Mucosa of descending colon (tissue), 3 donors: ENCODE results near the gene DUX4. TPM values are rescaled to one million over a fixed set of nuclear protein-coding genes. Genes with fewer than 3 reads are reported as not detected.
"Not testable (repeated sequence)": the region's sequence is repeated elsewhere in the genome, so short reads cannot be mapped to it uniquely, and the experiment has no call there.

Experiments
- ATAC-seq: fragments of 200-7000 bp; cut with Tn5 transposase; one replicate; pipeline ENCODE4 v1.9.1; 2020; ENCODE audit warnings: mild to moderate bottlenecking, moderate library complexity
- DNase-seq, 3 donors: peaks; one replicate each; pipeline ENCODE4 v3.0.0-alpha.2; 2020
- H3K36me3 ChIP-seq: fragments of 200-600 bp; one replicate; pipeline ENCODE4 v1.8.0; 2021; ENCODE audit warnings: low read depth, mild to moderate bottlenecking
- H3K4me1 ChIP-seq: fragments of 200-600 bp; one replicate; pipeline ENCODE4 v1.8.0; 2021; ENCODE audit warnings: low read depth, mild to moderate bottlenecking
- H3K4me3 ChIP-seq: fragments of 200-600 bp; one replicate; pipeline ENCODE4 v1.8.0; 2021; ENCODE audit warnings: mild to moderate bottlenecking
- H3K9me3 ChIP-seq: fragments of 200-600 bp; one replicate; pipeline ENCODE4 v1.8.0; 2021; ENCODE audit warnings: mild to moderate bottlenecking
- intact Hi-C, 2 donors: fragments of 100-400 bp; cut with DNase I in 1 of 2; cut with micrococcal nuclease in 1 of 2; formaldehyde crosslinking; loops; one replicate each; pipeline versions ENCODE4 v1.11.0 to v1.11.1; 2022; cut with DNase I, micrococcal nuclease
- long read RNA-seq, 2 donors: library from polyadenylated mRNA; unstranded; transcript quantifications; one replicate each; pipeline ENCODE4 v2.0.0, GENCODE V29; 2019 to 2021
- total RNA-seq, 3 donors: library from RNA; stranded (reverse); fragmentation: NEBNext Ultra II Directional in 2 of 3; extraction: Animal tissue kit (Norgen Biotek cat#: 25700) in 2 of 3; gene quantifications; one replicate each; pipeline versions ENCODE4 v1.2.1 to v1.2.4, GENCODE V29; 2021 to 2023
- donor health status: DM: no; HTN: no; CAD: no; lungs with moderate emphysema.
- donor health status: DM: no; HTN: no; CAD: no.
- donor health status: DM: no; HTN: yes; CAD: no.

Gene DUX4
- not detected for total RNA-seq
- long read RNA-seq, donor 1, result 0 reads
- long read RNA-seq, donor 2, result 0 reads

DNA sequence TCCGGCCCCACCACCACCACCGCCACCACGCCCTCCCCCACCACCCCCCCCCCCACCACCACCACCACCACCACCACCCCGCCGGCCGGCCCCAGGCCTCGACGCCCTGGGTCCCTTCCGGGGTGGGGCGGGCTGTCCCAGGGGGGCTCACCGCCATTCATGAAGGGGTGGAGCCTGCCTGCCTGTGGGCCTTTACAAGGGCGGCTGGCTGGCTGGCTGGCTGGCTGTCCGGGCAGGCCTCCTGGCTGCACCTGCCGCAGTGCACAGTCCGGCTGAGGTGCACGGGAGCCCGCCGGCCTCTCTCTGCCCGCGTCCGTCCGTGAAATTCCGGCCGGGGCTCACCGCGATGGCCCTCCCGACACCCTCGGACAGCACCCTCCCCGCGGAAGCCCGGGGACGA, at the start of gene DUX4:
DUX4 (plus strand) TSS at position 347 of the 400 bp plus-strand sequence; CDS start at position 347, 0 bp downstream.
- H3K4me3 ChIP-seq, H3K9me3 ChIP-seq, intact Hi-C loops, H3K4me1 ChIP-seq, ATAC-seq, H3K36me3 ChIP-seq: not testable (repeated sequence)
- DNase-seq, result peak in 1 of 3 donors; percentile 57

DNA sequence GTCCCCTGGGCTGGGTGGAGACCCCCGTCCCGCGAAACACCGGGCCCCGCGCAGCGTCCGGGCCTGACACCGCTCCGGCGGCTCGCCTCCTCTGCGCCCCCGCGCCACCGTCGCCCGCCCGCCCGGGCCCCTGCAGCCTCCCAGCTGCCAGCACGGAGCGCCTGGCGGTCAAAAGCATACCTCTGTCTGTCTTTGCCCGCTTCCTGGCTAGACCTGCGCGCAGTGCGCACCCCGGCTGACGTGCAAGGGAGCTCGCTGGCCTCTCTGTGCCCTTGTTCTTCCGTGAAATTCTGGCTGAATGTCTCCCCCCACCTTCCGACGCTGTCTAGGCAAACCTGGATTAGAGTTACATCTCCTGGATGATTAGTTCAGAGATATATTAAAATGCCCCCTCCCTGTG, 1.9 kb downstream of the DUX4 start:
- H3K4me1 ChIP-seq, H3K4me3 ChIP-seq, ATAC-seq, H3K9me3 ChIP-seq, H3K36me3 ChIP-seq, intact Hi-C loops, DNase-seq: not testable (repeated sequence)

DNA sequence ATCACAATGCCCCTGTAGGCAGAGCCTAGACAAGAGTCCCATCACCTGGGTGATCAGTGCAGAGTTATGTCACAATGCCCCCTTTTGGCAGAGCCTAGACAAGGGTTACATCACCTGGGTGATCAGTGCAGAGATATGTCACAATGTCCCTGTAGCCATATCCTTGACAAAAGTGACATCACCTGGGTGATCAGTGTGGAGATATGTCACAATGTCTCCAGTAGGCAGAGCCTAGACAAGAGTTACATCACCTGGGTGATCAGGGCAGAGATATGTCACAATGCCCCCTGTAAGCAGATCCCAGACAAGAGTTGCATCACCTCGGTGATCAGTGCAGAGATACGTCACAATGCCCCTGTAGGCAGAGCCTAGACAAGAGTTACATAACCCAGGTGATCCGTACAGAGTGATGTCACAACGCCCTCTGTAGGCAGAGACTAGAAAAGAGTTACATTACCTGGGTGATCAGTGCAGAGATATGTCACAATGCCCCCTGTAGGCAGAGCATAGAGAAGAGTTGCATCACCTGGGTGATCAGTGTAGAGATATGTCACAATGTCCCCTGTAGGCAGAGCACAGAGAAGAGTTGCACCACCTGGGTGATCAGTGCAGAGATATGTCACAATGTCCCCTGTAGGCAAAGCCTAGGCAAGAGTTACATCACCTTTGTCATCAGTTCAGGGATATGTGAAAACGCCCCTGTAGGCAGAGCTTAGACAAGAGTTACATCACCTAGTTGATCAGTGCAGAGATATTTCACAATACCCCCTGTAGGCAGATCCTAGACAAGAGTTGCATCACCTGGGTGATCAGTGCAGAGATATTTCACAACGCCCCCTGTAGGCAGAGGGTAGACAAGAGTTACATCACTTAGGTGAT, 4.4 kb downstream of the DUX4 start:
- peak in 1 of 3 donors; percentile 9 for DNase-seq
- H3K36me3 ChIP-seq, H3K4me3 ChIP-seq, H3K9me3 ChIP-seq, H3K4me1 ChIP-seq, intact Hi-C loops: not testable (repeated sequence)
- ATAC-seq, result peak; percentile 44

DNA sequence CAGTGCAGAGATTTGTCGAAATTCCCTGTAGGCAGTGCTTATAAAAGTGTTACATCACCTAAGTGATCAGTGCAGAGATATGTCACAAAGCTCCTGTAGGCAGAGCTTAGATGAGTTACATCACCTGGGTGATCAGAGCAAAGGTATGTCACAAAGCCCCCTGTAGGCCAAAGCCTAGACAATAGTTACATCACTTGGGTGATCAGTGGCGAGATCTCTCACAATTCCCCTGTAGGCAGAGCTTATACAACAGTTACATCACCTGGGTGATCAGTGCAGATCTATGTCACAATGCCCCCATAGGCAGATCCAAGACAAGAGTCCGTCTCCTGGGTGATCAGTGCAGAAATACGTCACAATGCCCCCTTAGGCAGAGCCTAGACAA, 5.0 kb downstream of the DUX4 start:
- peak; percentile 18 for ATAC-seq
- DNase-seq, intact Hi-C loops, H3K4me1 ChIP-seq, H3K36me3 ChIP-seq, H3K9me3 ChIP-seq, H3K4me3 ChIP-seq: not testable (repeated sequence)

DNA sequence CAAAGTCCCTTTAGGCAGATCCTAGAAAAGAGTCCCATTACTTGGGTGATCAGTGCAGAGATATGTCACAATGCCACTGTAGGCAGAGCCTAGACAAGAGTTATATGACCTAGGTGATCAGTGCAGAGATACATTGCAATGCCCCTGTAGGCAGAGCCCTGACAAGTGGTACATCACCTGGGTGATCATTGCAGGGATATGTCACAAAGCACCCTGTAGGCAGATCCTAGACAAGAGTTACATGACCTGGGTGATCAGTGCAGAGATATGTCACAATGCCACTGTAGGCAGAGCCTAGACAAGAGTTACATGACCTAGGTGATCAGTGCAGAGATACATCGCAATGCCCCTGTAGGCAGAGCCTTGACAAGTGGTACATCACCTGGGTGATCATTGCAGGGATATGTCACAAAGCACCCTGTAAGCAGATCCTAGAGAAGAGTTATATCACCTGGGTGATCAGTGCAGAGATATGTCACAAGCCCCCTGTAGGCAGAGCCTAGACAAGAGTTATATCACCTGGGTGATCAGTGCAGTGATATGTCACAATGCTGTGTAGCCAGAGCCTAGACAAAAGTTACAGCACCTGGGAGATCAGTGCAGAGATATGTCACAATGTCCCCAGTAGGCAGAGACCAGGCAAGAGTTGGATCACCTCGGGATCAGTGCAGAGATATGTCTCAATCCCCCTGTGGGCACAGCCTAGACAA, 5.6 kb downstream of the DUX4 start:
- peak; percentile 73 for ATAC-seq
- DNase-seq, result not testable (repeated sequence)

DNA sequence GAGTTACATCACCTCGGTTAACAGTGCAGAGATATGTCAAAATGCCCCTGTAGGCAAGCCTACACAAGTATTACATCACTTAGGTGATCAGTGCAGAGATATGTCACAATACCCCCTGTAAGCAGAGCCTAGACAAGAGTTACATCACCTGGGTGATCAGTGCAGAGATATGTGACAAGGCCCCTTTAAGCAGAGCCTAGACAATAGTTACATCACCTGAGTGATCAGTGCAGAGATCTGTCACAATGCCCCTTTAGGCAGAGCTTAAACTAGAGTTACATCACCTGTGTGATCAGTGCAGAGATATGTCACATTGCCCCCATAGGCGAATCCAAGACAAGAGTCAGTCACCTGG, 6.1 kb downstream of the DUX4 start:
- ATAC-seq, result peak; percentile 43
- DNase-seq, H3K4me3 ChIP-seq, H3K36me3 ChIP-seq, H3K4me1 ChIP-seq, H3K9me3 ChIP-seq, intact Hi-C loops: not testable (repeated sequence)

More for the DNA sequence above, 5.6 kb downstream of the DUX4 start:
- intact Hi-C loops, H3K4me3 ChIP-seq, H3K4me1 ChIP-seq, H3K9me3 ChIP-seq, H3K36me3 ChIP-seq: not testable (repeated sequence)

DNA sequence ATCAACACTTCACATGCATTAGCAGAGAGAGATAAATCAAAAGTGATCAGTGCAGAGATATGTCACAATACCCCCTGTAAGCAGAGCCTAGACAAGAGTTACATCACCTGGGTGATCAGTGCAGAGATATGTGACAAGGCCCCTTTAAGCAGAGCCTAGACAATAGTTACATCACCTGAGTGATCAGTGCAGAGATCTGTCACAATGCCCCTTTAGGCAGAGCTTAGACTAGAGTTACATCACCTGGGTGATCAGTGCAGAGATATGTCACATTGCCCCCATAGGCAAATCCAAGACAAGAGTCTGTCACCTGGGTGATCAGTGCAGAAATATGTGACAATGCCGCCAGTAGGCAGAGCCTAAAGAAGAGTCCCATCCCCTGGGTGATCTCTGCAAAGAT, 7.4 kb downstream of the DUX4 start:
- ATAC-seq, result peak; percentile 16
- intact Hi-C loops, H3K4me3 ChIP-seq, H3K36me3 ChIP-seq, H3K9me3 ChIP-seq, DNase-seq, H3K4me1 ChIP-seq: not testable (repeated sequence)

DNA sequence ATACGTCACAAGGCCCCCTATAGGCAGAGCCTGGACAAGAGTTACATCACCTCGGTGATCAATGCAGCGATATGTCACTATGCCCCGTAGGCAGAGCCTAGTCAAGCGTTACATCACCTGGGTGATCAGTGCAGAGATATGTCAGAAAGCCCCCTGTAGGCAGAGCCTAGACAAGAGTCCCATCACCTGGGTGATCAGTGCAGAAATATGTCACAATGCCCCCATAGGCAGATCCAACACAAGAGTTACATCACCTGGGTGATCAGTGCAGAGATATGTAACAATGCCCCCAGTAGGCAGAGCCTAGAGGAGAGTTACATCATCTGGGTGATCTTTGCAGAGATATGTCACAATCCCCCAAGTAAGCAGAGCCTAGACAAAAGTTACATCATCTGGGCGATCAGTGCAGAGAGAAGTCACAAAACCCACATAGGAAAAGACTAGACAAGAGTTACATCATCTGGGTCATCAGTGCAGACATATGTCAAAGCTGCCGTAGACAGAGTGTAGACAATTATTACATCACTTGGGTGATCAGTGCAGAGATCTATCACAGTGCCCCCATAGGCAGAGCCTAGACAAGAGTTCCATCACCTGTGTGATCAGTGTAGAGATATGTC, 8.0 kb downstream of the DUX4 start:
- not testable (repeated sequence) for H3K4me3 ChIP-seq

DNA sequence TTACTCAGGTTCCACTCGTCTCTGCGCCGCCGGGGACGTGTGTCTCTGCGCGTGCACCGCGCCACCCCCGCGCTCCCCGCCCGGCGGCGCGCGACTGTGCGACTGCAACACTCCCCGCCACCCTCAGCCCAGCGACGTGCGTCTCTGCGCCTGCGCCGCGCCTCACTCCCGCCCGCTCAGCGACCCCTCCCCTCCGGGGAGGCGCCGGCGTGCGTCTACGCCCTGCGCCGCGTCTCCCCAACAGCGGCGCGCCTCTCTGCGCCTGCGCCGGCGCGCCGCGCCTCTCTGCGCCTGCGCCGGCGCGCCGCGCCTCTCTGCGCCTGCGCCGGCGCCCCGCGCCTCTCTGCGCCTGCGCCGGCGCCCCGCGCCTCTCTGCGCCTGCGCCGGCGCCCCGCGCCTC, 29.9 kb downstream of the DUX4 start:
- H3K4me1 ChIP-seq, intact Hi-C loops, H3K36me3 ChIP-seq, H3K9me3 ChIP-seq, ATAC-seq, H3K4me3 ChIP-seq: not testable (repeated sequence)
- peak in 2 of 3 donors; percentile 27 to 49 for DNase-seq

More for the DNA sequence above, 8.0 kb downstream of the DUX4 start:
- H3K36me3 ChIP-seq, intact Hi-C loops, H3K9me3 ChIP-seq, ATAC-seq, H3K4me1 ChIP-seq: not testable (repeated sequence)
- DNase-seq, result peak in 1 of 3 donors; percentile 6

Other genes with a start within 250 kb of the DUX4 start
- 10 to 100 TPM; 32.2 to 36.1 (median 32.4) TPM for gene FRG1, start 232.9 kb upstream of the DUX4 start, total RNA-seq
- gene FRG2, start 146.5 kb upstream of the DUX4 start, total RNA-seq, result not detected
- not detected for gene DBET, start 109.3 kb upstream of the DUX4 start, total RNA-seq